HG03565 (cell line): ENCODE data around the gene ZKSCAN3.
A peak's percentile ranks its signal among the peaks of the same experiment; 100 is the strongest.
"Not testable (repeated sequence)": the region's sequence is repeated elsewhere in the genome, so short reads cannot be mapped to it uniquely, and the experiment has no call there.

ENCODE experiments used
- ATAC-seq: cut with Tn5 transposase; IDR thresholded peaks from one replicate; pipeline ENCODE4 v1.9.1; 2021; ENCODE audit warnings: mild to moderate bottlenecking, moderate library complexity; ENCODE audit not compliant: unreplicated experiment

ZKSCAN3 gene

GRCh38 chr6:28340310-28341095 is 9.2 kb upstream of the ZKSCAN3 start:
- ATAC-seq, result no peak

DNA sequence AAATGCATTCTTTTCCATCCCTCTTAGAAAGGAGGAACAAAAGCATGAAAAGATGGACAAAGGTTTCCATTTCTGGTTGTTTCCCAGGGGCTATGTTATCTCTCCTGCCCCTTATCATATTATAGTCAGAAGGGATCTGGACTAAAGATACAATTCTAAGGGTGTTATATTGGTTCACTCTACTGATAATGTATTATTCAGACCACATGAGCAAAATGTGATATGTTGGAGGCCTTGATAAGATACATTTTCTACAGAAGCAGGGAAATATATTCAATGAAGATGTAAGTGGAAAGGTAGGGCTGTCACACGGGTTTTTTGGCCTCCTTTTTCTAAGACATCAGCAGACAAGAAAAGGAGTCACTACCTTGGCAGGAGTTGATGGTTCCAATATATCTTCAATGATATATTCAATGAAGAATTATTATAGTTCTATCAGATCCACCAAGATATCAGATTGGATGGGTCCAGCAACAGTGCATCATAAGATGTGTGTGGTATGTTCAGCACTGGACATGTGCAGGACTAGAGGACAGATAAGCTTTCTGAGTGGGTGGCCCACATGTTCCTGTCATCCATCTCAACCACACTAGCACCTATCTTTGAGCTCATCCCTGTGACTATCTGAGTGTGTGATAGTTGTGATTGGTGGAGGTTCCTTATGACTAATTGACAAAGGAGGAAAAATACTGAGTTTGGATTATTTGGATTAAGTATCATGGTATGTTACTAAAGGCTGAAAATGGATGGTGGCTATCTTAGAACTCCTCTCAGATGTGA is 5.7 kb upstream of the ZKSCAN3 start:
- no peak for ATAC-seq

DNA sequence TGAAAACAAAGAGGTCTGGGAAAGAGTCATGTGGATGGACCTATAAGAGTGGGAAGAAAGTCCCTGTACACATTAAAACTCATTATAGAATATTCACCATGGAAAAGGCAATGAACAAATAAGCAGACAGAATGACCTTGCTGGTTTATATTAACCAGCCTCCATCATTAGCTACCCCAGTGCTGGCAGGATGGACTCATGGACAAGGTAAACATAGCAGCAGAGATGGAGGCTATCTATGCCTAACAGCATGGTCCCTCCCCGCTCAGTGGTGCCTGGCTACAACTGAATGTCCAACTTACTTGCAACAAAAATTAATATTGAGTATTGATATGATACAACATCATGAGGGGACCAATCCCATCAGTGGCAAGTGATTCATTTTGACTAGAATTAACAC is 4.5 kb upstream of the ZKSCAN3 start:
- ATAC-seq, result no peak

GRCh38 chr6:28347119-28347518 is 2.6 kb upstream of the ZKSCAN3 start:
- ATAC-seq, result no peak

DNA sequence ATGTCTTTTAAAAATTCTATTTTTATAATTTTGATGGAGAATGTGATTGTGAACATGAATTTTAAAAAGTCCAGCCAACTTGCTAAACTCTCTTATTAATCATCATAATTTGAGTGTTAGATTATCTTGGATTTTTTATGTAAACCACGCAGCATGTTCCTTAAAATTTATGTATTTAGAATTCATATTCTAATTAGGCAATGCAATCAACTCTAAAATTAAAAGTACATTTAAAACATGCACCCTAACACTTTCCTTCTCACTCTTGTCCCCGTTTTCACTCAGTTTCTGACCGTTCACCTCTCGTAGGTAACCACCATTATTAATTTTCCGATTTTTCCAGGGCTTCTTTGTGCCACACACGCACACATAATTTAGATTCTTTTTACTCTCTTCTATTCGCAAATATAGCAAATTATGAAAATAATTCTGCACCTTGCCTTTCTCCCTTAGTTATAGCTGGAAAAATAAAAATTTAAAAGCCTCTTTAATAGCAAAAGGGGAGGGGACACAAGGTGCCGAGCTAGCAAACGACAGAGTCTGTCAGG is 329 bp upstream of the ZKSCAN3 start:
- ATAC-seq, result no peak

DNA sequence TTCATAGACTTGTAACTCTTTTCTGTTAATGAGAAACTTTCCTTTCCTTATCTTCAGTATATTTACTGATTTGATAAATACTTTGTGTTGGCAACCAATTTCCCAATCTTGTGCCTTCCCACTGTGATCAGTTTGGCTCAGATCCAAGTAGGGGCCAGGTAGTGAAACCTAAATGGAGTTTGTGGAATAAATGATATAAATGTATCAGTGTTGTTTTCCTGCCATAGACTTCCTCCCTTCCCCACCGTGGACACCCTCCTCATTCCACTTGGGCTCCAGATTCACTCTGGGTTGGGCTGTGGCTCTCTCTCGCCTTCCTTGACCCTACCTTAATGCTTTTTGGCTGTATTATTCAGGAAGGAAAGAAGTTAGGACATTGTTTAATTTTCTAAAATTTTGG is 1.3 kb downstream of the ZKSCAN3 start:
- no peak for ATAC-seq

DNA sequence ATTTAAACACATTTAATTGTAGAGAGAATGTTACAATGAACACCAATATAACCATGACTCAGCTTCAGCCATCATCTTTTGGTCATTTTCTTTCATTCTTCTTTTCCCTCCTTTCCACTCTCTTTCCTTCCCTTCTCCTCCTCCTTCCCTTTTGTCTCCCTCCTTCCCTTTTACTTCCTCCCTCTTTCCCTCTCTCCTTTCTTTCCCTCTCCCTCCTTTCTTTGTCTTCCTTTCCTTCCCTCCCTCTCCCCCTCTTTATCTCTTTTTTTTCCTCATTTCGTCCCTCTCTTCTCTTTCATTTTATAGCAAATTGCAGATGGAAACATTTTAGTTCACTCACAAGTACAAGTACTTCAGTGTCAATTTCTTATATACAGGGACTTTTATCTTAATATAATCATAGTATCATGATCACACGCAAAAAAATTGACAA is 1.8 kb downstream of the ZKSCAN3 start:
- ATAC-seq, result no peak

- ATAC-seq, result no peak
Measured at GRCh38 chr6:28353356-28353755, 3.6 kb downstream of the ZKSCAN3 start.

DNA sequence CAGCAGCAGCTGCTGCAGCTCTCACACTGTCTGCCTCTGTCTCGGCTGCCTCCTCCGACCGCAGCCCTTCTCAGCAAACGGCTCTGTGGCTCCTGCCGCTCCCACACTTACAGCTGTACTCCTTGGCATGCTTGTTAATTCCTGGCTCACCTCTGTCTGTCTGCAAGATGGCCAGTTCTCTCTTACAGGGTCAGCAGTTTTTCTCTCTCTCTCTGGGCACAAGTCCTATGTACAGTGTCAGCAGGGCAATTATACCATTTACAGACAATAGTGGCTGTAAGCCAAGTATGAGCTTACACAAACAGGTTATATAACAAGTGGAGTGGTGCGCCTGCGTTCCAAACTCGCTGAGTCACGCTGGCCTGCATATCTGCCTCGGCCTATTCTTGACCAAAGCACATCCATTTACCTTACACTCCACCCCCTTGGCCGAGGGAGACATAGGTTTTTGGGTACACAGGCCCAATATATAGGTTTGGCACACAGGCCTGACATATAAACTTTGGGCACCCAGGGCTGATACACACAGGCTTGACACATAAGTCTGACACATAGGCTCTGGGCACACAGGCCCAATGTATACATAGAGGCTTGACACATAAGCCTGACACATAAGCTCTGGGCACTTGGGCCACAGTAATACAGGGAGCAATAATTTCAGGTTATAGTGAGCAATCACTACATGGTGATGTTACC is 4.4 kb downstream of the ZKSCAN3 start:
- ATAC-seq, result no peak

- ATAC-seq, result no peak
Measured at GRCh38 chr6:28354688-28355554, 5.2 kb downstream of the ZKSCAN3 start.

DNA sequence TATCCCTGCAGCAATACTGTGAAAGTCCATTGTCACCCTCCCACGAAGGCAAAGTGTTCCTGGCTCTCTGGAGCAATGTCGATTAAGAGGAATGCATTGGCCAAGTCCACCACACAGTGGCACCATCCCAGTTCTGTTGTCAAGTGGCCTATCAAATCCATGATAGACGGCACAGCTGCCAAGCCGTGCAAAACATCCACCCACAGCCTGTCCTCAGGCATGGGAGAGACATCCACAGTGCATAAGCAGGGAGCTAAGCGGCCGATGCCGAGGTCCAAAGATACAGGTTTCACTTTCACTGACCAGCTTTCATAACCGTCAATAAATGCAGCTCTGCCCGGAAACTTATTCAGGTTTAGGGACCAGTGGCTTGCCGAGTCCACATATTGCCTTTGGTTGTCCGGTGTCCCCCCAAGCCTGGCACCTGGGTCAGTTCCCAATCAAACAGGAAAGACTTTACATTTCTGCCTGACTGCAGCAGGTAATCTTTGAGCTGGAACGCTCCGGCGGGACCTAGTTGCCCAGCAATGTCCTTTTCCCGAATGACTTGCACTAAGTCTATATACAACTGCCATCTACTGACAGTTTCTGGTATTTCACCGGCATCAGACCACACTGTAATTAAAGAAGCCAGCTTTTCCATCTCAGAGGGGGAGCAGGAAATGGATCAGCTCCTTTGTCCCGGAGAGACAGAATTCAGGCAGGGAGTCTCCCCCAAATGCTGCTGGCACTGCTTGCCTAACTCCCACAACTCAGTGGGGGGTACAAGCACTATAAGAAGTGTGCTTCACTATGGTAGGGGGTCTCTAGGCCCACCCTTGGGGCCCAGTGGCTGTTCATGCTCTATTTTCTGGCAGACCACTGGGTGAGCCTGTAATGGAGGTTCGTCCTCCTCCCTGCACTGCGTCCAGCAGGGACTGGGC is 6.3 kb downstream of the ZKSCAN3 start:
- ATAC-seq, result peak; percentile 47

GRCh38 chr6:28356666-28357020 is 6.9 kb downstream of the ZKSCAN3 start:
- no peak for ATAC-seq

DNA sequence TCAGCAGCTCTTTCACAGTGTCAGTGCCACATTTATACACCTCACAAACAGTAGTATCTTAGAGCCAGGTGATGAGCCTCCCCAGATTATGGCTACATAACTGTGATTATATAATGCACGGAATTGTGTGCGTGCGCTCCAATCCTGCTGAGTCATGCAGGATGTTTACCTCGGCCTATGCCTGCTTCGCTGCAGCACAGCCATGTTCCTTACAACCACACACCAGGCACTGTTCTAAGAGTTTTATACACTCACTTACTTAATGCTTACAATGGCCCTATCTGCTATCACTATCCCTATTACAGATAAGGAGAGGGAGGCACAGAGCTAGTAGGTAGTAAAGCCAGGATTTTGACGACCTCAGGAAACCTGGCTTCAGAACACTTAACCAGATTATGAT is 7.3 kb downstream of the ZKSCAN3 start:
- ATAC-seq, result no peak

DNA sequence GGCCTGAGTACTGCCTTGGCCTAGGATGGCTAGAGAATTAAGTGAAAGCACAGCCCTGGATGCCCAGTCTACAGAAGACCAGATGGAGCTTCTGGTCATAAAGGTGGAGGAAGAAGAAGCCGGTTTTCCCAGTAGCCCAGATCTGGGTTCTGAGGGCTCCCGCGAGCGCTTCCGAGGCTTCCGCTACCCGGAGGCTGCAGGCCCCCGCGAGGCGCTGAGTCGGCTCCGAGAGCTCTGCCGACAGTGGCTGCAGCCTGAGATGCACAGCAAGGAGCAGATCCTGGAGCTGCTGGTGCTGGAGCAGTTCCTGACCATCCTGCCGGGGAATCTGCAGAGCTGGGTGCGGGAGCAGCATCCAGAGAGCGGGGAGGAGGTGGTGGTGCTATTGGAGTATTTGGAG is 9.8 kb downstream of the ZKSCAN3 start:
- not testable (repeated sequence) for ATAC-seq

DNA sequence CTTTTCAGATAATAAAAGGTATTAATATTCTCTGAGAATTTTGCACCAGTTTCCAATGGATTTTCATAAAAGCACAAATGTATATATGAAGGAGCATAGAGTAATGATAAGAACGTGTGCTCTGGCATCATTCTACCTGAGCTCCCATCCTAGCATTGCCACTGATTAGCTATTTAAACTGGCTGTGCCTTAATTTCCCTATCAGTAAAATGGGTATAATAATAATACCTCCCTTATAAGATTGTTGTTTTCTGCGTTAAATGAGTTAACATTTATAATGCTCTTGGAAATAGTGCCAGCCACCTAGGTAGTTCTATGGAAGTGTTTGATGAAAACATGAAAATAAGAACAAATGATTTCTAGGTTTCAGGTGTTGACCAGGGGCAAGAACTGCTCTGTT is 11.2 kb downstream of the ZKSCAN3 start:
- ATAC-seq, result no peak

DNA sequence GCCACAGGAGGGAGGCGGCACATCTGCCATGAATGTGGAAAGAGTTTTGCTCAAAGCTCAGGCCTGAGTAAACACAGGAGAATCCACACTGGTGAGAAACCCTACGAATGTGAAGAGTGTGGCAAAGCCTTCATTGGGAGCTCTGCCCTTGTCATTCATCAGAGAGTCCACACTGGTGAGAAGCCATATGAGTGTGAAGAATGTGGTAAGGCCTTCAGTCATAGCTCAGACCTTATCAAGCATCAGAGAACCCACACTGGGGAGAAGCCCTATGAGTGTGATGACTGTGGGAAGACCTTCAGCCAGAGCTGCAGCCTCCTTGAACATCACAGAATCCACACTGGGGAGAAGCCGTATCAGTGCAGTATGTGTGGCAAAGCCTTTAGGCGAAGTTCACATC is 15.8 kb downstream of the ZKSCAN3 start:
- ATAC-seq, result not testable (repeated sequence)

DNA sequence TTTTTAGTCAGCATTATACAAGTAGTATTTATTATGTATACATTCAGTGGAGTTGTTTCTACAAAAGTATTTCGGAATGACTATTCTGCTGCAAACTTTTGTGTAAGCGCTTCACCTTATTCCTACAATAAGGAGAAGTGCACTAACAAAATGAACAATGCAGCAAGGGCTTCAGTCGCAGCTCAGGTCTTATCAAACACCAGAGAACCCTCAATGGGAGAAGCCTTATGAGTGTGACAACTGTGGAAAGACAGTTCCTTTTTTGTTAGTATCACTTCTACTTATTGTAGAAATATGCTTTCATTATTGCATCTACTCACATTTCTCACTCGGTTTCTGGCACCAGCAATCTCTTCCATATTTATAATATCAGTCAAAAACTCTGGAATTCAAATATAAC is 18.8 kb downstream of the ZKSCAN3 start:
- ATAC-seq, result peak; percentile 57

GRCh38 chr6:28369463-28369862 is 19.7 kb downstream of the ZKSCAN3 start:
- ATAC-seq, result no peak

DNA sequence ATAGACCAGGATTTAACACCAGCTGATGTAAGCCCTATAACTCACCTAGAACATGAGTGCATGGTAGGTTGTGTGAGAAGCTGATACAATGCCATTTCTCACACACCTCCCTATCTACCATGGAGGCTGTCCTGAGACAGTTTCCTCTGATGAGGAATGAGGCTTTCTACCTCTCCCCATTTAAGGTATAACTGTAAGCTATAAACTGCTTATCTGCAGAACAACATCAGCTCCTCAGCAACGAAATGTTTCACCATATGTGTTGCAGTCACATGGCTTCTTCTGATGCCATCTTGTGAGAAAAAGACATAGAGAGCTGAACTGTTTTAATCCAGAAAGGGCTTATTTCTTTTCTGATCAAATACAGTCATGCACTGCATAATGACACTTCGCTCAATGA is 20.7 kb downstream of the ZKSCAN3 start:
- no peak for ATAC-seq
